ENCODE results near the gene C19orf73.
"Not testable (repeated sequence)": the region's sequence is repeated elsewhere in the genome, so short reads cannot be mapped to it uniquely, and the experiment has no call there.

C19orf73 gene

GRCh38 chr19:49125025-49125731 is 6.2 kb upstream of the C19orf73 start:
- POLR2A ChIA-PET, result interaction anchor here (0.6 kb wide), 1 partner anchor 139 kb away, joined by 3 read pairs; no protein-coding TSS in a partner anchor
- TF ChIP-seq CTCF (IDR thresholded peaks at IDR 0.05; ENCODE audit: control extremely low read depth, extremely low read depth, low read depth, missing control alignments), result no peak
- CTCF ChIA-PET, result interaction anchor here (0.6 to 1.8 kb wide), 3 partner anchors 10 to 224 kb away, joined by 3 to 7 read pairs (median 5); no protein-coding TSS in a partner anchor
- no peak for DNase-seq (ENCODE audit: extremely low spot score)

- CTCF ChIA-PET; DNase-seq (ENCODE audit: extremely low spot score); POLR2A ChIA-PET: not testable (repeated sequence)
Observed at GRCh38 chr19:49123285-49123684, 4.3 kb upstream of the C19orf73 start.

GRCh38 chr19:49121841-49122240 is 2.9 kb upstream of the C19orf73 start:
- CTCF ChIA-PET, result interaction anchor here (1.9 kb wide), 1 partner anchor 25 kb away, joined by 6 read pairs; no protein-coding TSS in a partner anchor
- POLR2A ChIA-PET, result interaction anchor here (0.6 kb wide), 1 partner anchor 159 kb away, joined by 3 read pairs; no protein-coding TSS in a partner anchor
- not testable (repeated sequence) for DNase-seq (ENCODE audit: extremely low spot score)

- CTCF ChIA-PET, result interaction anchor here (1.6 to 1.9 kb wide), 3 partner anchors 9 to 26 kb away, joined by 4 to 7 read pairs (median 6); no protein-coding TSS in a partner anchor
- no peak for TF ChIP-seq CTCF (IDR thresholded peaks at IDR 0.05; ENCODE audit: control extremely low read depth, extremely low read depth, low read depth, missing control alignments)
- POLR2A ChIA-PET, result interaction anchor here (1.2 kb wide), 1 partner anchor 127 kb away, joined by 4 read pairs; the partner anchor contains the start of genes GYS1 and RUVBL2
- DNase-seq (ENCODE audit: extremely low spot score), result no peak
Observed at GRCh38 chr19:49120868-49121267, 1.9 kb upstream of the C19orf73 start.

- TF ChIP-seq CTCF (IDR thresholded peaks at IDR 0.05; ENCODE audit: control extremely low read depth, extremely low read depth, low read depth, missing control alignments), result no peak
- CTCF ChIA-PET, result interaction anchor here (0.8 to 1.9 kb wide), 6 partner anchors 9 to 78 kb away, joined by 3 to 7 read pairs (median 4); no protein-coding TSS in a partner anchor
- POLR2A ChIA-PET, result interaction anchor here (0.5 to 1.2 kb wide), 2 partner anchors 127 to 233 kb away, joined by 4 read pairs; partner anchors contain the start of genes GYS1 and RUVBL2
- no peak for DNase-seq (ENCODE audit: extremely low spot score)
Observed at GRCh38 chr19:49120325-49120683, 1.4 kb upstream of the C19orf73 start.

- POLR2A ChIA-PET, result interaction anchor here (0.5 to 1.2 kb wide), 3 partner anchors 126 to 233 kb away, joined by 4 to 5 read pairs (median 4); partner anchors contain the start of genes GYS1 and RUVBL2
Observed at GRCh38 chr19:49119411-49120324, 725 bp upstream of the C19orf73 start, which contains the start of gene PPFIA3. Gene PPFIA3 (plus strand): TSS chr19:49119544. CDS start chr19:49127874, 8,330 bp downstream.

More at GRCh38 chr19:49119411-49120324, 725 bp upstream of the C19orf73 start, which contains the start of gene PPFIA3:
- DNase-seq (ENCODE audit: extremely low spot score), result no peak
- CTCF ChIA-PET, result interaction anchor here (0.8 to 1.8 kb wide), 5 partner anchors 10 to 79 kb away, joined by 3 to 7 read pairs (median 4); no protein-coding TSS in a partner anchor
- no peak for TF ChIP-seq CTCF (IDR thresholded peaks at IDR 0.05; ENCODE audit: control extremely low read depth, extremely low read depth, low read depth, missing control alignments)
